HepG2 (cell line): ENCODE data around the gene TGM4. TPM values are rescaled to one million over a fixed set of nuclear protein-coding genes. Genes with fewer than 3 reads are reported as not detected.

Experiments used
- ATAC-seq: fragments of 200-7000 bp; cut with Tn5 transposase; 3 replicates; pipeline ENCODE4 v1.9.1; 2020; ENCODE audit warnings: mild to moderate bottlenecking, moderate library complexity
- BruUV-seq: library from RNA; stranded (reverse); fragments of 400-500 nt; replicated peaks from 2 replicates; lab custom pipeline; 2021; lab: Mats Ljungman, UMichigan
- CTCF ChIA-PET: fragments of 300-600 bp; formaldehyde crosslinking; extraction: SDS; loops from one replicate; lab custom pipeline; 2021; ENCODE audit warnings: low total read pairs, inconsistent platforms, low intra/inter-chr PET ratio; lab: Yijun Ruan, JAX
- POLR2A ChIA-PET: fragments of 350-600 bp; sonication (Branson Sonifier 250); formaldehyde crosslinking; loops from one replicate; lab custom pipeline; 2020; ENCODE audit warnings: antibody characterized with exemption, inconsistent platforms; lab: Yijun Ruan, JAX
- DNase-seq: peaks from one replicate; pipeline ENCODE4 v3.0.0-alpha.2; 2015; ENCODE audit warnings: low spot score
- FAIRE-seq: peaks from 3 replicates; lab custom pipeline; 2011; peaks lifted over from hg19 to GRCh38; lab: Jason Lieb, UNC
- H2AFZ ChIP-seq: one replicate; pipeline ENCODE4 v1.6.1; 2011; ENCODE audit warnings: low read length, inconsistent platforms
- H3K27ac ChIP-seq: fragments of 300-600 bp; 3 replicates; pipeline ENCODE4 v1.8.0; 2011; ENCODE audit warnings: mixed run types, mild to moderate bottlenecking, mixed read lengths, low read length, inconsistent platforms; ENCODE audit not compliant: insufficient read depth; ENCODE audit errors: extremely low read length
- H3K27me3 ChIP-seq, 2 experiments: fragments of 200-600 bp in 1 of 2; 2 replicates in 1 of 2; 3 replicates in 1 of 2; pipeline versions ENCODE4 v1.6.0 to v1.8.0; 2011; ENCODE audit warnings: low read length in 2 of 2, mild to moderate bottlenecking in 2 of 2, moderate library complexity in 2 of 2, inconsistent platforms in 1 of 2; ENCODE audit not compliant: insufficient read depth in 2 of 2, control insufficient read depth in 1 of 2
- H3K36me3 ChIP-seq, 2 experiments: fragments of 200-600 bp in 1 of 2; replicated peaks in 1 of 2; 2 replicates in 1 of 2; 3 replicates in 1 of 2; pipeline versions ENCODE4 v1.5.1 to v1.8.0; 2011; ENCODE audit warnings: low read length in 2 of 2, inconsistent platforms in 1 of 2; ENCODE audit not compliant: insufficient read depth in 2 of 2, control insufficient read depth in 1 of 2
- H3K4me1 ChIP-seq: 2 replicates; pipeline ENCODE4 v1.5.1; 2012; ENCODE audit warnings: low read length, inconsistent platforms; ENCODE audit not compliant: insufficient read depth
- H3K4me2 ChIP-seq: 2 replicates; pipeline ENCODE4 v1.6.0; 2011; ENCODE audit warnings: low read depth, low read length, inconsistent platforms
- H3K4me3 ChIP-seq, 3 experiments: fragments of 200-600 bp in 1 of 3; sonication (generic), shearing (Covaris generic) in 1 of 3; replicated peaks in 1 of 3; 2 replicates each; pipeline ENCODE4 v1.5.1; 2011 to 2016; ENCODE audit warnings: low read length in 3 of 3, inconsistent platforms in 2 of 3, low read depth in 2 of 3, mild to moderate bottlenecking in 2 of 3, control low read depth in 1 of 3, mixed read lengths in 1 of 3; ENCODE audit not compliant: insufficient read depth in 1 of 3
- H3K79me2 ChIP-seq: one replicate; pipeline ENCODE4 v1.6.1; 2011; ENCODE audit warnings: low read length, inconsistent platforms; ENCODE audit not compliant: insufficient read depth
- H3K9ac ChIP-seq: 2 replicates; pipeline ENCODE4 v1.6.0; 2011; ENCODE audit warnings: mild to moderate bottlenecking, low read depth, low read length, inconsistent platforms; ENCODE audit not compliant: insufficient read depth
- H3K9me3 ChIP-seq: 2 replicates; pipeline ENCODE4 v1.5.1; 2012; ENCODE audit warnings: mild to moderate bottlenecking, low read length
- H4K20me1 ChIP-seq: 2 replicates; pipeline ENCODE4 v1.6.0; 2011; ENCODE audit warnings: inconsistent platforms, mild to moderate bottlenecking, low read length, moderate library complexity; ENCODE audit not compliant: insufficient read depth
- FOXO4 ChIP-seq: sonication (generic); formaldehyde crosslinking; conservative IDR thresholded peaks from 2 replicates; pipeline ENCODE4 v1.8.1; 2023; ENCODE audit warnings: missing genetic modification reagents
- HMGA1 ChIP-seq: sonication (generic); formaldehyde crosslinking; conservative IDR thresholded peaks from 2 replicates; pipeline ENCODE4 v1.4.0; 2020; ENCODE audit warnings: missing genetic modification reagents
- NR0B2 ChIP-seq: sonication (generic); formaldehyde crosslinking; IDR thresholded peaks from 2 replicates; pipeline ENCODE4 v1.4.0; 2020; ENCODE audit warnings: mild to moderate bottlenecking, missing genetic modification reagents
- THRA ChIP-seq: sonication (generic); formaldehyde crosslinking; IDR thresholded peaks from 2 replicates; pipeline ENCODE4 v1.4.0; 2020; ENCODE audit warnings: missing genetic modification reagents, borderline replicate concordance
- TMF1 ChIP-seq: sonication (generic); formaldehyde crosslinking; IDR thresholded peaks from 2 replicates; pipeline ENCODE4 v1.8.1; 2022; ENCODE audit warnings: low read depth, missing genetic modification reagents
- ZFP62 ChIP-seq: sonication (generic); formaldehyde crosslinking; IDR thresholded peaks from 2 replicates; pipeline ENCODE4 v1.4.0; 2020; ENCODE audit warnings: missing genetic modification reagents
- ZNF142 ChIP-seq: sonication (generic); formaldehyde crosslinking; IDR thresholded peaks from 2 replicates; pipeline ENCODE4 v1.4.0; 2020; ENCODE audit warnings: missing genetic modification reagents
- ZNF263 ChIP-seq: sonication (generic); formaldehyde crosslinking; IDR thresholded peaks from 2 replicates; pipeline ENCODE4 v1.4.0; 2020; ENCODE audit warnings: missing genetic modification reagents
- ZNF792 ChIP-seq: IDR thresholded peaks from 2 replicates; pipeline ENCODE4 v1.6.1; 2016
- WGBS: methylation state at CpG from one replicate; pipeline ENCODE4 v1.1.6; 2017; ENCODE audit warnings: low lambda C conversion rate; 5-methylcytosine and 5-hydroxymethylcytosine counted together
- in situ Hi-C: cut with HindIII; loops from 2 replicates; pipeline ENCODE4 v1.10.0; 2017; ENCODE audit warnings: low pct_unique_long_range_greater_than_20kb; ENCODE audit not compliant: extremely low pct_ligation_motif_present
- intact Hi-C: fragments of 100-400 bp; cut with micrococcal nuclease; formaldehyde crosslinking; loops from one replicate; pipeline ENCODE4 v1.10.0; 2022; ENCODE audit not compliant: unreplicated experiment
- polyA plus RNA-seq, 8 experiments: library from polyadenylated mRNA; depleted of rRNA in 3 of 8; stranded (reverse) in 7 of 8; unstranded in 1 of 8; fragments of >200 nt; fragmentation: Illumina TruSeq in 4 of 8; extraction: Trizol in 4 of 8; gene quantifications; 2 replicates each; pipeline versions ENCODE4 v1.2.1 to v1.2.3, GENCODE V29; 2011 to 2016; ENCODE audit warnings: low read depth in 4 of 8, missing spikeins in 1 of 8, mixed read lengths in 1 of 8; ENCODE audit not compliant: insufficient read depth in 1 of 8
- total RNA-seq, 5 experiments: library from RNA; depleted of rRNA; stranded (reverse); fragments of >200 nt; fragmentation: Illumina TruSeq; extraction: Trizol; gene quantifications; 2 replicates each; pipeline ENCODE4 v1.2.3, GENCODE V29; 2016; ENCODE audit warnings: low read depth in 1 of 5

TGM4 gene
- total and polyA plus RNA-seq, 2 of the 13 experiments (the other 11 are each of a cell fraction or from before 2014, with no cell fraction given) = 0.07 to 0.15 TPM

GRCh38 chr3:44825264-44825925 lies 49.0 kb upstream of the TGM4 start (continued):
- no peak for TF ChIP-seq TMF1 (CRISPR knock-in tag)

GRCh38 chr3:44827196-44827595 lies 47.2 kb upstream of the TGM4 start:
- POLR2A ChIA-PET = no interaction called here
- Histone ChIP-seq H3K4me1 (no peaks in the 10 kb centered on the region), H2AFZ (no peak overlapping the region), H3K27ac (no peak overlapping the region), H3K4me2 (no peak overlapping the region), H3K4me3 (no peak overlapping the region), H4K20me1 (no peaks in the 10 kb centered on the region), H3K36me3 (peaks cover 4 to 32% of the 10 kb centered on the region in 2 experiments), H3K9ac (no peak overlapping the region), H3K79me2 (no peaks in the 10 kb centered on the region), H3K27me3 (no peaks in the 10 kb centered on the region), H3K9me3 (no peaks in the 10 kb centered on the region)
- ATAC-seq (no peak), DNase-seq (no peak), FAIRE-seq (no peak)
- intact Hi-C loops (no loop called here), in situ Hi-C loops (no loop called here)
- 96% methylated on average over 3 of the region's 3 CpGs for WGBS
- CTCF ChIA-PET = no interaction called here
- TF ChIP-seq ZNF142 (CRISPR knock-in tag) (no peak), HMGA1 (CRISPR knock-in tag) (no peak), FOXO4 (CRISPR knock-in tag) (no peak), ZNF792 (CRISPR knock-in tag) (no peak), THRA (no peak), ZFP62 (CRISPR knock-in tag) (no peak), ZNF263 (CRISPR knock-in tag) (no peak), NR0B2 (no peak)
- no TSS peak for BruUV-seq
